K562 (cell line): ENCODE measurements around the gene WTAP. TPM values are rescaled to one million over a fixed set of nuclear protein-coding genes. Genes with fewer than 3 reads are reported as not detected.
A peak's percentile ranks its signal among the peaks of the same experiment; 100 is the strongest.

Source experiments
- EP300 ChIP-seq: IDR thresholded peaks from 2 replicates; pipeline ENCODE4 v1.6.1; 2012; ENCODE audit warnings: low read length, improper control_type of control experiment
- KAT7 ChIP-seq: sonication (generic); formaldehyde crosslinking; IDR thresholded peaks from 2 replicates; pipeline ENCODE4 v1.8.0; 2022; ENCODE audit warnings: missing genetic modification reagents, mild to moderate bottlenecking, borderline replicate concordance
- KDM5B ChIP-seq: fragments of 200-600 bp; sonication (generic); IDR thresholded peaks from 2 replicates; pipeline ENCODE4 v1.6.1; 2012; ENCODE audit warnings: low read depth, mild to moderate bottlenecking, moderate library complexity, low read length, control low read depth, inconsistent platforms; ENCODE audit not compliant: insufficient replicate concordance
- MIER1 ChIP-seq: fragments of 450-650 bp; IDR thresholded peaks from 2 replicates; pipeline ENCODE4 v1.6.1; 2016; ENCODE audit warnings: antibody characterized with exemption, mild to moderate bottlenecking, low read depth
- MTA2 ChIP-seq: fragments of 450-650 bp; IDR thresholded peaks from 2 replicates; pipeline ENCODE4 v1.6.1; 2016; ENCODE audit warnings: low read depth
- NONO ChIP-seq, 2 experiments: fragments of 200-400 bp in 1 of 2; fragments of 450-650 bp in 1 of 2; formaldehyde crosslinking in 1 of 2; IDR thresholded peaks; 2 replicates each; pipeline ENCODE4 v1.6.1; 2017; ENCODE audit warnings: low read depth in 2 of 2, mild to moderate bottlenecking in 2 of 2, moderate library complexity in 2 of 2, low read length in 1 of 2
- OTX1 ChIP-seq: fragments of 450-650 bp; formaldehyde crosslinking; IDR thresholded peaks from 2 replicates; pipeline ENCODE4 v1.4.0; 2022; ENCODE audit warnings: mild to moderate bottlenecking
- PHF8 ChIP-seq: fragments of 200-600 bp; sonication (generic); IDR thresholded peaks from 2 replicates; pipeline ENCODE4 v1.6.1; 2012; ENCODE audit warnings: mixed run types, mild to moderate bottlenecking, inconsistent platforms, low read length, moderate library complexity, borderline replicate concordance
- PHTF2 ChIP-seq: fragments of 250-450 bp; sonication (Bioruptor Pico); IDR thresholded peaks from 2 replicates; pipeline ENCODE4 v1.5.0; 2021; ENCODE audit warnings: mild to moderate bottlenecking
- POLR2H ChIP-seq: IDR thresholded peaks from 2 replicates; pipeline ENCODE4 v1.6.1; 2016; ENCODE audit warnings: missing genetic modification characterization, low read depth, mild to moderate bottlenecking, control low read depth, missing compliant biosample characterization, moderate library complexity
- PRMT5 ChIP-seq: sonication (generic); formaldehyde crosslinking; IDR thresholded peaks from 2 replicates; pipeline ENCODE4 v1.5.0; 2020; ENCODE audit warnings: missing genetic modification reagents
- RBFOX2 ChIP-seq: fragments of 200-400 bp; formaldehyde crosslinking; IDR thresholded peaks from 2 replicates; pipeline ENCODE4 v1.6.1; 2017; ENCODE audit warnings: low read depth, mild to moderate bottlenecking, low read length, moderate library complexity
- RBM34 ChIP-seq: fragments of 200-400 bp; formaldehyde crosslinking; IDR thresholded peaks from 2 replicates; pipeline ENCODE4 v1.6.1; 2018; ENCODE audit warnings: low read length, borderline replicate concordance; ENCODE audit not compliant: insufficient read depth
- SIN3A ChIP-seq, 2 experiments: fragments of 150-350 bp in 1 of 2; IDR thresholded peaks; 2 replicates each; pipeline ENCODE4 v1.6.1; 2011 to 2016; ENCODE audit warnings: borderline replicate concordance in 2 of 2, low read depth in 2 of 2, low read length in 2 of 2, mild to moderate bottlenecking in 2 of 2, moderate library complexity in 2 of 2; ENCODE audit not compliant: control insufficient read depth in 1 of 2
- ZNF644 ChIP-seq: fragments of 200-800 bp; sonication (Bioruptor generic); IDR thresholded peaks from 2 replicates; pipeline ENCODE4 v1.6.1; 2016; ENCODE audit warnings: low read depth, missing genetic modification characterization, missing compliant biosample characterization
- polyA plus RNA-seq, 8 experiments: library from polyadenylated mRNA; depleted of rRNA in 4 of 8; stranded (reverse) in 5 of 8; unstranded in 3 of 8; fragments of >200 nt; fragmentation: Nextera tagmentation in 2 of 8; fragmentation: Illumina TruSeq in 1 of 8; extraction: Ambion mirVana in 2 of 8; extraction: Trizol in 1 of 8; gene quantifications; 2 replicates each; pipeline versions ENCODE4 v1.2.1 to v1.2.3, GENCODE V29; 2011 to 2014; ENCODE audit warnings: inconsistent platforms in 1 of 8, missing spikeins in 1 of 8
- total RNA-seq, 7 experiments: library from RNA; depleted of rRNA in 6 of 7; stranded (reverse); fragments of >200 nt in 6 of 7; fragmentation: Illumina TruSeq in 2 of 7; extraction: Trizol in 2 of 7; gene quantifications; 2 replicates each; pipeline versions ENCODE4 v1.2.1 to v1.2.3, GENCODE V29; 2011 to 2021; ENCODE audit warnings: low replicate concordance in 1 of 7
- TF ChIP-seq, protein P1 (sequence below), 2 experiments: fragments of 450-650 bp in 1 of 2; sonication (generic) in 1 of 2; formaldehyde crosslinking in 1 of 2; IDR thresholded peaks; 2 replicates each; pipeline versions ENCODE4 v1.7.1 to v1.9.0; 2016 to 2022; ENCODE audit warnings: inconsistent platforms in 1 of 2, mild to moderate bottlenecking in 1 of 2, missing genetic modification reagents in 1 of 2

Gene WTAP
- total and polyA plus RNA-seq, 9 of the 15 experiments (the other 6 are each of a cell fraction or from before 2014, with no cell fraction given), result 52.4 to 156 (median 110) TPM

DNA sequence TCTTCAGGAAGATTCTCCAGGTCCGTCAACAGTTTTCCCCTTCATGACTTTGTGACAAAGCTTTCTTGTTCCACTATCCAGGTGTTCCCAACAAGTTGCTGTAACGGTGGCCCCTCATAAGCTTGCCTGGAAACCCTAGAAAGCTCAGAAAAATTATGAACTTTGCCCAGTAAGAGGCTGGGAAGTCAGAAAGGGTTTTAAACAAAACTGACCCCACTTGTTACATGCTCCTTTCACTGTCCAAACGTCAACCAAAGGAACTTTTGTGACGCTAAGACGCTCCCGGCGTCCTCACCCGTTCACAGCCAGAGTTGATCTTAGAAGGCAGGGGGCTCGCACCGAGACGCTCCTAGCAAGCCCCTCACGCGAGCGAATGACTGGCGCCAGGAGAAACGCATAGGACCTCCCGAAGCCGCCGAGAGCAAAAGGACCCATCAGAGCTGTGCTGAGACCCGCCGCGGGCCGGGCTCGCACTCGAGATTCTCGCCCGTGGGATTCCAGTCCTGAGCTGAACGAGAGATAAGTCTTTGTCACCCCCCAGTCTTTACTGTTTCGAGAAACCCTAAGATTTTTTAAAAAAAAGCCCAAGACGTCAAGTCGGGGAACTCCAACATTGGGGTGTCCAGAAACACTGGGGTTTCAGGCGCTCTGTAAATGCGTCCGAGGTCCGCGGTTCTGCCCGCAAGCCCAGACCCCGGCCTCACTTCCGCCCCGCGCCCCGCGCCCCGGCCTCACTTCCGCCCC, 34.0 kb downstream of the WTAP start (continued):
- TF ChIP-seq KDM5B (peak; percentile 54), MTA2 (no peak), MIER1 (peak; percentile 50; the same call in 1 of the 2 replicates), NONO (IDR thresholded peaks at IDR 0.05; ENCODE audit: low read depth in 2 of 2, low read length in 1 of 2) (no peak), PHF8 (peak; percentile 73; the same call in 1 of the 2 replicates), PRMT5 (CRISPR knock-in tag) (no peak), SIN3A (IDR thresholded peaks at IDR 0.05; ENCODE audit: borderline replicate concordance in 2 of 2, control insufficient read depth in 1 of 2, low read depth in 2 of 2, low read length in 2 of 2) (0 out of 4 replicates have a peak, but pooled peaks of 1 of the 2 experiments have one; percentile 6), EP300 (0 out of 2 replicates have a peak, but pooled peaks have one; percentile 3), OTX1 (CRISPR knock-in tag) (peak; percentile 72; the same call in 1 of the 2 replicates), RBFOX2 (no peak), POLR2H (tag) (0 out of 2 replicates have a peak, but pooled peaks have one; percentile 53), PHTF2 (no peak), ZNF644 (no peak), RBM34 (no peak), KAT7 (CRISPR knock-in tag) (peak; percentile 11; the same call in 1 of the 2 replicates)
- TF ChIP-seq, protein P1, sequence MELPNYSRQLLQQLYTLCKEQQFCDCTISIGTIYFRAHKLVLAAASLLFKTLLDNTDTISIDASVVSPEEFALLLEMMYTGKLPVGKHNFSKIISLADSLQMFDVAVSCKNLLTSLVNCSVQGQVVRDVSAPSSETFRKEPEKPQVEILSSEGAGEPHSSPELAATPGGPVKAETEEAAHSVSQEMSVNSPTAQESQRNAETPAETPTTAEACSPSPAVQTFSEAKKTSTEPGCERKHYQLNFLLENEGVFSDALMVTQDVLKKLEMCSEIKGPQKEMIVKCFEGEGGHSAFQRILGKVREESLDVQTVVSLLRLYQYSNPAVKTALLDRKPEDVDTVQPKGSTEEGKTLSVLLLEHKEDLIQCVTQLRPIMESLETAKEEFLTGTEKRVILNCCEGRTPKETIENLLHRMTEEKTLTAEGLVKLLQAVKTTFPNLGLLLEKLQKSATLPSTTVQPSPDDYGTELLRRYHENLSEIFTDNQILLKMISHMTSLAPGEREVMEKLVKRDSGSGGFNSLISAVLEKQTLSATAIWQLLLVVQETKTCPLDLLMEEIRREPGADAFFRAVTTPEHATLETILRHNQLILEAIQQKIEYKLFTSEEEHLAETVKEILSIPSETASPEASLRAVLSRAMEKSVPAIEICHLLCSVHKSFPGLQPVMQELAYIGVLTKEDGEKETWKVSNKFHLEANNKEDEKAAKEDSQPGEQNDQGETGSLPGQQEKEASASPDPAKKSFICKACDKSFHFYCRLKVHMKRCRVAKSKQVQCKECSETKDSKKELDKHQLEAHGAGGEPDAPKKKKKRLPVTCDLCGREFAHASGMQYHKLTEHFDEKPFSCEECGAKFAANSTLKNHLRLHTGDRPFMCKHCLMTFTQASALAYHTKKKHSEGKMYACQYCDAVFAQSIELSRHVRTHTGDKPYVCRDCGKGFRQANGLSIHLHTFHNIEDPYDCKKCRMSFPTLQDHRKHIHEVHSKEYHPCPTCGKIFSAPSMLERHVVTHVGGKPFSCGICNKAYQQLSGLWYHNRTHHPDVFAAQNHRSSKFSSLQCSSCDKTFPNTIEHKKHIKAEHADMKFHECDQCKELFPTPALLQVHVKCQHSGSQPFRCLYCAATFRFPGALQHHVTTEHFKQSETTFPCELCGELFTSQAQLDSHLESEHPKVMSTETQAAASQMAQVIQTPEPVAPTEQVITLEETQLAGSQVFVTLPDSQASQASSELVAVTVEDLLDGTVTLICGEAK (IDR thresholded peaks at IDR 0.05), result peak; percentile 71
- TF ChIP-seq, protein P1 (CRISPR knock-in tag; IDR thresholded peaks at IDR 0.05), result no peak
